GM15510 (cell line): ENCODE measurements around the gene TST.

Experiments
- POLR2A ChIP-seq: IDR thresholded peaks from 3 replicates; pipeline ENCODE4 v1.6.1; 2011; ENCODE audit warnings: borderline replicate concordance; ENCODE audit not compliant: insufficient read length; ENCODE audit errors: extremely low read depth

Gene TST

GRCh38 chr22:36977947-36978660 lies 41.1 kb downstream of the TST start:
- TF ChIP-seq POLR2A: peak; percentile 24

GRCh38 chr22:36977401-36977861 lies 41.8 kb downstream of the TST start:
- TF ChIP-seq POLR2A: no peak

GRCh38 chr22:36976606-36977005 lies 42.6 kb downstream of the TST start:
- no peak for TF ChIP-seq POLR2A

DNA sequence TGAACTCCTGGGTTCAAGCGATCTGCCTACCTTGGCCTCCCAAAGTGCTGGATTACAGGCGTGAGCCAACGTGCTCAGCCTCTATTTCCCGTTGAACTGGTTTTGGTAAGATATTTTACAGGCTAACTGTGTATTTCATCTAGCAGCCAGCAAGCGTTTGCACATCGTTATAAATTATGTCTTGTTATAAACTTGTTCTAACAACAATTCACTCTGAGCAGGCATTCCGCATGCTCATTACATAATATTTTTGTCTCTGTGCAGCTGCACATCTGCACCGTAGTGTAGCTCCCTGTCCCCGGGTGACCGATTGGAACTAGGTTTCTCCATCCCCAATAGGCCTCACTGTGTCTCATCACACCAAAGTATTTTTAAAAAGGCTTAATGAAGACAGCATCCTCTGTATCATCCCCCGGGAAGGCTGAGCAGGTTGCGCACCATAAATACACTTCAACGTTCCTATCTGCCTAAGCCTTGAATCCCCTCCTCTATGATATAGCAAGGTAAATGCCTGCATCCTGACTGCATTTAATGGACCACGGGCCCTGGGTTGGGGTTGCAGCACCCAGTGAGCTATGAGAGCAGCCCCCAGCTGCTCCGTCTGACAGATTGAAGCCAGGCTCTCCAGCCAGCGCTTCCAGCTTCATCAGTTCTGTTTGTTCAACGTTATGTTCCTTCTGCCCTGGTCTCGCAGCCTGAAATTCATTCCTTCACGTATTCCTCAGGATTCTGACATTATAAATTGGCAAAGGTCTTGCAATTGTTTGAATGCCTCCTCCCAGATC lies 47.7 kb downstream of the TST start:
- TF ChIP-seq POLR2A: no peak

DNA sequence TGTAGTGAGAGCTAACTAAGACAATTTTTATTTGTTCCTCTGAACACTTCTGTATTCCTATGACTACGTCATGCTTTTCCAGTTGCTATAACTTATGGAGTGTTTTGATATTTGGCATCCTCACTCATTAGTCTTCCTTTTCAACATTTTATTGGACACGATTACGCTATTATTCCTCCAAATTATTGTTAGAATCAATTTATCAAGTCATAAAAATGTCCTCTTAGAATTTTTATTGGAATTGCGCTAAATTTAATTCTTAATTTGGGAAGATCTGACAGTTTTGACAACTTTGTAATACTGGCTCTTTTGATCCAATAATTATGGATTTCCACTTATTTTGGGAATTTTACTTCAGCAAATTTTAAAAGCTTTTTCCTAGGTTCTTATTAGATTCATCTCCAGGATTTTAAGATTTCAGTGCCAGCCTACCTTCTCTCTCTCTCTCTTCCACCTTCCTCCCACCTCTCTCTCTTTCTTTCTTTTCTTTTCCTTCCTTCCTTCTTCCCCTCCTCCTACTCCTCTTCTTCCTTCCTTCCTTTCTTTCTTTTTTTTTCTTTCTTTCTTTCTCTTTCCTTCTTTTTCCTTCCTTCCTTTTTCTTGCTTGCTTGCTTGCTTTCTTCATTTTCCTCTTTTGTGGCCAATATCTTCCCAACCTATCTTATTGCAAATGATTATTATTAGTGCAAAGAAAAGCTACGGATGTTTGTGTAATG lies 50.8 kb downstream of the TST start:
- no peak for TF ChIP-seq POLR2A

DNA sequence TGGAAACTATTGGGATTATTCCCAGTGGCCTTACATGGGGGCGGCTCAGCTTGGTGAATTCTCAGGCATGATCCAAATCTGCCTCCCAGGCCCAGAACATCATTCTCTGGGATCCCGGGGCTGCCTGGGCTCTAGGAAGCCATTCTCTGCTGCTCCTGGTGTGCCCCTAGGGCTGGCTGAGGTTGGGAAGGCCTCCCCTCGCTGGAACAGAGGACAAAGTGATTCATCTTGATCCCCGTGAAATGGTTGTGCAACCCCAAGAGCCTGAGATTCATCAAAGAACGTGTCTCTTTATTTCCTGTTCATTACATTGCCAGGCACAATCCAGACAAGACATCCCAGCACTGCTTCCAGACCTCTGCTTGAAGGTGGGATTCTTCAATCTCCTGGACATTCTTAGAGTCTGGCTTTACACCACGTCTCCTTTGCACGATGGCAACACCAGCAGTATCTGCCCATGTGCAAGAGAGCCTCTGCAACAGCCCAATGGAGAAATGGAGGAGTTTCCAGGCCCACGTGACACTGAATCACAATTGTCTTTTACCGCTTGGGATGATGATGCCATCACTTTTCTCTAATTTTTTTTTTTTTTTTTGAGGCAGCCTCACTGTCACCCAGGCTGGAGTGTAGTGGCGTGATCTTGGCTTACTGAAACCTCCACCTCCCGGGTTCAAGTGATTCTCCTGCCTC lies 52.3 kb downstream of the TST start:
- no peak for TF ChIP-seq POLR2A

GRCh38 chr22:36965696-36966095 lies 53.6 kb downstream of the TST start:
- TF ChIP-seq POLR2A: no peak

DNA sequence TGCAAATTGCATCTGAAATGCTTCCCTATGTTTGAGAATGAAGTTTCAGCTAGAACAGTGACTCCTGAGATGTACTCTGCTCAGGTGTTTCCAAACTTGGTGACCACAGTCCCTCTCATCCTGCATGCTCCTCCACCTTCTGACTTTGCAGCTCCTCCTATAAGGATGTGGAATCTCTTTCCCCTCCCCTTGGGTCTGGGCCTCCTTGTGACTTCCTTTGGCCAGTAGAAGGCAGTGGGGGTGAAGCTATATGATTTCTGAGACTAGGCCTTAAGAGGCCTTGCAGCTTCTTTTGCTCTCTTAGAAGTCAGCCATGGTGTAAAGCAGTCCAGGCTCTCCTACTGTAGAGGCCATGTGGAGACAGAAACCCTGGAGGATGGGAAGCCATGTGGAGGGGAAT lies 55.1 kb downstream of the TST start:
- TF ChIP-seq POLR2A: no peak

- TF ChIP-seq POLR2A: no peak
Measured at GRCh38 chr22:36963302-36963701, 55.9 kb downstream of the TST start.

DNA sequence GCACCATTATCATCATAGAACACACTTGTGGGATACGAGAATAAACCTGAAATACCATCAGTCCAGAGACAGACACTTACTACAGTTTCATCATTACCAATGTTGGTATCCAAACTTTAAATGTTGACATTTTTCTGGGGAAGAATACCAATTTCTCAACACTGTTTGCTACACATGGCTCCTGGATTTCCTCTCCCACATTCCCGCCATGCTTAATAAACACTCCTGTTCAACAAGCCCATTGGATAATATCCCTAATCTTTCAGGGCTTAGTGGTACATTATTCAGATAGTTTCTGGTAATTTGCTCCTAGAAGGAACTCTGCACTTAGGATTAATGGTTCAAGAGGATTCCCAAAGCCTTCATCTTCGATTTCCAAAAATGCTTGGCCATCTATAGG lies 57.6 kb downstream of the TST start:
- no peak for TF ChIP-seq POLR2A
